Astrocyte (in vitro differentiated cells and primary cell): ENCODE measurements around the gene CENPF. TPM values are rescaled to one million over a fixed set of nuclear protein-coding genes. Genes with fewer than 3 reads are reported as not detected.
A peak's percentile ranks its signal among the peaks of the same experiment; 100 is the strongest.

Experiments used
- DNase-seq: peaks from one replicate; pipeline ENCODE4 v3.0.0-alpha.2; 2010; ENCODE audit warnings: low read depth
- FAIRE-seq: peaks from 2 replicates; lab custom pipeline; 2011; peaks lifted over from hg19 to GRCh38; lab: Jason Lieb, UNC
- H2AFZ ChIP-seq: 2 replicates; pipeline ENCODE4 v1.6.0; 2012; ENCODE audit warnings: low read depth, low read length, inconsistent platforms
- H3K27ac ChIP-seq: 2 replicates; pipeline ENCODE4 v1.5.1; 2011; ENCODE audit warnings: low read depth, low read length, inconsistent platforms
- H3K27me3 ChIP-seq: 2 replicates; pipeline ENCODE4 v1.6.0; 2011; ENCODE audit warnings: low read length, inconsistent platforms; ENCODE audit not compliant: insufficient read depth
- H3K36me3 ChIP-seq: 2 replicates; pipeline ENCODE4 v1.5.1; 2011; ENCODE audit warnings: low read length, inconsistent platforms; ENCODE audit not compliant: insufficient read depth
- H3K4me1 ChIP-seq: 2 replicates; pipeline ENCODE4 v1.5.1; 2011; ENCODE audit warnings: low read length, inconsistent platforms; ENCODE audit not compliant: insufficient read depth
- H3K4me2 ChIP-seq: 2 replicates; pipeline ENCODE4 v1.6.0; 2012; ENCODE audit warnings: low read length, inconsistent platforms
- H3K4me3 ChIP-seq: 2 replicates; pipeline ENCODE4 v1.5.1; 2011; ENCODE audit warnings: low read depth, mild to moderate bottlenecking, low read length, inconsistent platforms; ENCODE audit not compliant: insufficient read depth
- H3K79me2 ChIP-seq: 2 replicates; pipeline ENCODE4 v1.6.0; 2012; ENCODE audit warnings: mild to moderate bottlenecking, low read length, inconsistent platforms; ENCODE audit not compliant: insufficient read depth
- H3K9ac ChIP-seq: 2 replicates; pipeline ENCODE4 v1.6.0; 2012; ENCODE audit warnings: mild to moderate bottlenecking, low read length, inconsistent platforms
- H3K9me3 ChIP-seq: 2 replicates; pipeline ENCODE4 v1.5.1; 2012; ENCODE audit warnings: low read depth, mild to moderate bottlenecking, low read length, inconsistent platforms; ENCODE audit not compliant: insufficient read depth
- H4K20me1 ChIP-seq: 2 replicates; pipeline ENCODE4 v1.6.0; 2012; ENCODE audit warnings: low read length, inconsistent platforms; ENCODE audit not compliant: insufficient read depth
- H3K27ac Mint-ChIP-seq: one replicate; pipeline ENCODE4 v1.8.0; 2021; ENCODE audit warnings: mild to moderate bottlenecking, mixed read lengths; ENCODE audit not compliant: unreplicated experiment
- H3K27me3 Mint-ChIP-seq: one replicate; pipeline ENCODE4 v1.8.0; 2021; ENCODE audit warnings: low read depth, mixed read lengths; ENCODE audit not compliant: unreplicated experiment
- H3K36me3 Mint-ChIP-seq: one replicate; pipeline ENCODE4 v1.8.0; 2021; ENCODE audit warnings: low read depth, mixed read lengths; ENCODE audit not compliant: unreplicated experiment
- H3K4me1 Mint-ChIP-seq: one replicate; pipeline ENCODE4 v1.8.0; 2021; ENCODE audit warnings: low read depth, mixed read lengths; ENCODE audit not compliant: unreplicated experiment
- H3K4me3 Mint-ChIP-seq: one replicate; pipeline ENCODE4 v1.8.0; 2021; ENCODE audit warnings: mild to moderate bottlenecking, moderate library complexity, mixed read lengths; ENCODE audit not compliant: unreplicated experiment
- H3K9me3 Mint-ChIP-seq: one replicate; pipeline ENCODE4 v1.8.0; 2021; ENCODE audit warnings: mild to moderate bottlenecking, mixed read lengths; ENCODE audit not compliant: unreplicated experiment
- CTCF ChIP-seq: IDR thresholded peaks from 2 replicates; pipeline ENCODE4 v1.5.1; 2011; ENCODE audit warnings: low read depth, mild to moderate bottlenecking, inconsistent platforms, low read length, moderate library complexity; ENCODE audit not compliant: insufficient read depth
- EZH2 ChIP-seq: IDR thresholded peaks from 2 replicates; pipeline ENCODE4 v1.6.1; 2012; ENCODE audit warnings: mild to moderate bottlenecking, low read length, inconsistent platforms; ENCODE audit not compliant: insufficient read depth
- total RNA-seq: library from RNA; stranded (reverse); gene quantifications from 2 replicates; pipeline ENCODE4 v1.2.1, GENCODE V29; 2021

CENPF gene
- total RNA-seq, 1 donor from 2014 or later, result 22.9 TPM

- Mint-ChIP-seq H3K36me3 (no peaks in the 10 kb centered on the region), H3K27me3 (no peaks in the 10 kb centered on the region), H3K9me3 (no peaks in the 10 kb centered on the region), H3K4me1 (no peaks in the 10 kb centered on the region), H3K27ac (no peak overlapping the region), H3K4me3 (no peak overlapping the region)
- DNase-seq, result peak; percentile 55
- Histone ChIP-seq H3K36me3 (peaks cover 6% of the 10 kb centered on the region), H3K4me2 (peak overlapping the region; percentile 14), H3K27me3 (no peaks in the 10 kb centered on the region), H3K27ac (peak overlapping the region; percentile 4), H3K79me2 (peaks cover 65% of the 10 kb centered on the region), H4K20me1 (no peaks in the 10 kb centered on the region), H3K9ac (no peak overlapping the region), H3K4me3 (no peak overlapping the region), H3K9me3 (no peaks in the 10 kb centered on the region), H2AFZ (no peak overlapping the region), H3K4me1 (no peaks in the 10 kb centered on the region)
- no peak for FAIRE-seq
- no peak for TF ChIP-seq CTCF
- TF ChIP-seq EZH2, result no peak
These were observed 12.1 kb downstream of the CENPF start for GRCh38 chr1:214615109-214615508.

- Mint-ChIP-seq H3K4me3 (no peak overlapping the region), H3K4me1 (no peaks in the 10 kb centered on the region), H3K27ac (no peak overlapping the region), H3K9me3 (no peaks in the 10 kb centered on the region), H3K27me3 (no peaks in the 10 kb centered on the region), H3K36me3 (no peaks in the 10 kb centered on the region)
- no peak overlapping the region for H3K4me2 ChIP-seq
- no peak overlapping the region for H3K9ac ChIP-seq
- H2AFZ ChIP-seq, result no peak overlapping the region
- H3K4me1 ChIP-seq, result no peaks in the 10 kb centered on the region
- H3K36me3 ChIP-seq, result peaks cover 10% of the 10 kb centered on the region
- H3K79me2 ChIP-seq, result peaks cover 58% of the 10 kb centered on the region
- TF ChIP-seq EZH2, result no peak
- TF ChIP-seq CTCF, result no peak
- no peak overlapping the region for H3K27ac ChIP-seq
- no peaks in the 10 kb centered on the region for H3K9me3 ChIP-seq
- no peak for FAIRE-seq
- H4K20me1 ChIP-seq, result no peaks in the 10 kb centered on the region
- H3K27me3 ChIP-seq, result no peaks in the 10 kb centered on the region
- DNase-seq, result peak; percentile 64
- H3K4me3 ChIP-seq, result no peak overlapping the region
These were observed 12.9 kb downstream of the CENPF start for GRCh38 chr1:214615871-214616270.

GRCh38 chr1:214617246-214617645, 14.3 kb downstream of the CENPF start:
- peaks cover 44% of the 10 kb centered on the region for H3K79me2 ChIP-seq
- no peak overlapping the region for H2AFZ ChIP-seq
- H3K27me3 ChIP-seq, result no peaks in the 10 kb centered on the region
- no peaks in the 10 kb centered on the region for H3K9me3 Mint-ChIP-seq
- no peak overlapping the region for H3K4me2 ChIP-seq
- no peaks in the 10 kb centered on the region for H3K4me1 Mint-ChIP-seq
- H3K4me3 ChIP-seq, result no peak overlapping the region
- H3K9me3 ChIP-seq, result no peaks in the 10 kb centered on the region
- H3K27me3 Mint-ChIP-seq, result no peaks in the 10 kb centered on the region
- no peak overlapping the region for H3K27ac ChIP-seq
- TF ChIP-seq EZH2 (no peak), CTCF (no peak)
- no peak overlapping the region for H3K9ac ChIP-seq
- peaks cover 22% of the 10 kb centered on the region for H3K36me3 ChIP-seq
- H3K27ac Mint-ChIP-seq, result no peak overlapping the region
- H4K20me1 ChIP-seq, result no peaks in the 10 kb centered on the region
- no peak overlapping the region for H3K4me3 Mint-ChIP-seq
- no peaks in the 10 kb centered on the region for H3K4me1 ChIP-seq
- DNase-seq, result no peak
- no peaks in the 10 kb centered on the region for H3K36me3 Mint-ChIP-seq
- no peak for FAIRE-seq
